ENCODE data around the gene TNFSF13. TPM values are rescaled to one million over a fixed set of nuclear protein-coding genes. Genes with fewer than 3 reads are reported as not detected.
"Not testable (repeated sequence)": the region's sequence is repeated elsewhere in the genome, so short reads cannot be mapped to it uniquely, and the experiment has no call there.

Gene TNFSF13
- total RNA-seq, 1 donor = 1.4 TPM

DNA sequence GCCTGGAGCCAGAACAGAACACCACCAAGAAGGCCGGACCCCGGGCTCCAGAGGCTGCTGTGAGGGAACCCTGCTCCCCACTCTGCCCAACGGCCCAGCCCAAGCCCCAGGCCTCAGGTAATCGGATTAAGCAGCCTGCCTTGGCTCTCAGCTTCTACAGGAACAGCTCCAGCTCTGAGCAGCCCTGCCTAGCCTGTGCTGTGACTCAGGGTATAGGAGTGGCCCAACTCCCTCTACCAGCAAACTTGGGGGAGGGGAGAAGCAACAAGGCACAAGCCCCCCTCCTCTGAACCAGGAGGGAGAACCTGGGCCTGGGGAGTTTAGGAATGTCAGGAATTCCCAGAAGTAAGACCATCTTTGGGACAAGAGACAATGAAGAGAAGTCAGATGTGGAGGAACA is 32.2 kb downstream of the TNFSF13 start:
- peak; percentile 57 for DNase-seq (ENCODE audit: low read depth)
- TF ChIP-seq, protein P1, sequence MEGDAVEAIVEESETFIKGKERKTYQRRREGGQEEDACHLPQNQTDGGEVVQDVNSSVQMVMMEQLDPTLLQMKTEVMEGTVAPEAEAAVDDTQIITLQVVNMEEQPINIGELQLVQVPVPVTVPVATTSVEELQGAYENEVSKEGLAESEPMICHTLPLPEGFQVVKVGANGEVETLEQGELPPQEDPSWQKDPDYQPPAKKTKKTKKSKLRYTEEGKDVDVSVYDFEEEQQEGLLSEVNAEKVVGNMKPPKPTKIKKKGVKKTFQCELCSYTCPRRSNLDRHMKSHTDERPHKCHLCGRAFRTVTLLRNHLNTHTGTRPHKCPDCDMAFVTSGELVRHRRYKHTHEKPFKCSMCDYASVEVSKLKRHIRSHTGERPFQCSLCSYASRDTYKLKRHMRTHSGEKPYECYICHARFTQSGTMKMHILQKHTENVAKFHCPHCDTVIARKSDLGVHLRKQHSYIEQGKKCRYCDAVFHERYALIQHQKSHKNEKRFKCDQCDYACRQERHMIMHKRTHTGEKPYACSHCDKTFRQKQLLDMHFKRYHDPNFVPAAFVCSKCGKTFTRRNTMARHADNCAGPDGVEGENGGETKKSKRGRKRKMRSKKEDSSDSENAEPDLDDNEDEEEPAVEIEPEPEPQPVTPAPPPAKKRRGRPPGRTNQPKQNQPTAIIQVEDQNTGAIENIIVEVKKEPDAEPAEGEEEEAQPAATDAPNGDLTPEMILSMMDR (IDR thresholded peaks at IDR 0.05; ENCODE audit: insufficient read depth, low read length) = no peak

DNA sequence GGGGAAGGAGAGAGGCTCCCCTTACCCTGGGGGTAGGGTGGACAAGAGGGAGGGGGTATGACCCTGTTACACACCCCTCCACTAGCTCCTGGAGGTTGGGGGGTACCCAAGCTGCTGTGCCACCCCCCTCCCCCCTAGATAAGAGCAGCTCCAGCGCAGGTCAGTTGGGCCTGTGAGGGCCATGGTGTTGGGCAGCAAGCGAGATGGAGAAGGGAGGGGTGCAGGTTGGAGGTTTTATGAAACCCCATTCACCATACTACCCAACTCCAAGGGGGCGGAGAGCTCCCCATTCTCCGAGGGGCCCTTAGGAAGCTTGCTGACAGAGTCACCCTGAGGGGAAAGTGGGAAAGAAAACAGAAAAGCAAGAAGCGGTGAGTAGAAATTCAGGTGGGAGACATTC is 33.0 kb downstream of the TNFSF13 start:
- no peak for DNase-seq (ENCODE audit: low read depth)
- H3K4me3 ChIP-seq (ENCODE audit: low read depth, low read length) = no peak overlapping the region
- TF ChIP-seq, protein P1 (IDR thresholded peaks at IDR 0.05; ENCODE audit: insufficient read depth, low read length) = no peak

More for the DNA sequence above, 32.2 kb downstream of the TNFSF13 start:
- no peak overlapping the region for H3K4me3 ChIP-seq (ENCODE audit: low read depth, low read length)

DNA sequence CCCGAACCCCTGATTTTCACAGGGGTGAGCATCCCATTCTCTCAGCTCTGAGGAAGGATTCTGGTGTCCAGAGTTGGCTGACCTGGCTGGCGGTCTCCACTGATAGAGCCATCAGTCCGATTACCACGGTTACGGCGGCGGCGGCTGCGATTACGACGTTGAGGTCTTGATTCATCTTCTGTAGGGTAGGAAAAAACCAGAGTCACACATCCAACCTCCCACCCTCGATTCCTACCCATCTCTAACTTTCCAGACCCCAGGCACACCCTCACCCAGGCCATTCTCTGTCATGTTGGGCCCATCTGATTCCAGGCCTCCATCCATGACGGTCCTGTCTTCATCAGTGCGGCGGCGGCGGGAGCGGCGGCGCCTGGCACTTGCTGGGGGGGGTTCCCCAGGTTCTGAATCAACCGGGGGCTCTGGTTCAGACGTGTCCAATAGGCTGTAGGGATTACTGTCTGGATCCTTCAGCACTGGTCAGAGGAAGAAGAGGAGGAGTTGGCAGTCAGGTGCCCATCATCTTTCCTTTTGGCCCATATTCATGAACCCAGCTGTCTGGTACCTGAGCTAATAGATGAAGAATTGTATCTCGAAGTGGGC is 34.0 kb downstream of the TNFSF13 start:
- H3K4me3 ChIP-seq (ENCODE audit: low read depth, low read length) = no peak overlapping the region
- no peak for DNase-seq (ENCODE audit: low read depth)

DNA sequence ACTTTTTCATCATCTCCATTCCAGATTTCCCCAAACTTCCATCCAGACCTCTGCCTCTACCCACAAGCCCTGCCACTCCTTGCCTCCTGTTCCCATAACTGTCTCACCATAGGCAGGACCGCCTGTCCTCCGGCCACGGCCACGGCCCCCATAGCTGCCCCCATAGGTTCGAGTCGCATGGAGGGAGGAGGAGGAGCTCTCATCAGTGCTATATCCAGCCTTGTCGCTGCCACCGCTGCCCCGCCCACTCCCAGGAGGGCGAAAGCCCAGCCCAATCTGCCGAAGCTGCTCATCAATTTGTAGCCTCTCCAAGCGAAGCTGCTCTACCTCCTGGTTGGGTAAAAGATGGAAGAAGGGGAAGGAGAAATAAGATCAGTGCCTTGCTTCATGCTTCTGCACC is 34.7 kb downstream of the TNFSF13 start:
- TF ChIP-seq, protein P1 (IDR thresholded peaks at IDR 0.05; ENCODE audit: insufficient read depth, low read length) = no peak
- DNase-seq (ENCODE audit: low read depth) = no peak
- no peak overlapping the region for H3K4me3 ChIP-seq (ENCODE audit: low read depth, low read length)

More for the DNA sequence above, 34.0 kb downstream of the TNFSF13 start:
- TF ChIP-seq, protein P1 (IDR thresholded peaks at IDR 0.05; ENCODE audit: insufficient read depth, low read length) = no peak

DNA sequence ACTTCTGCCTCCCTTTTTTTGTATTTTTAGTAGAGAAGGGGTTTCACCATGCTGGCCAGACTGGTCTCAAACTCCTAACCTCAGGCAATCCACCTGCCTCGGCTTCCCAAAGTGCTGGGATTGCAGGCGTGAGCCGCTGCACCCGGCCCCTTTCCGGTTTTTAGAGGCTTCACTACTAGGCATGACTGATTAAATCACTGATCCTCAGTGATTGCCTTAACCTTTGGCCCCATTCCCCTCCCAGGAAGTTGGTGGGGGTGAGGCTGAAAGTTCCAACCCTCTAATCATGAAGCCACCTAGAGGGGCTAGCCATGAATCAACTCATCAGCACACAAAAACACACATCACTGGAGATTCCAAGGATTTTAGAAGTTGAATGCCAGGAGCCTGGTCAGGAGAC is 39.0 kb downstream of the TNFSF13 start:
- not testable (repeated sequence) for DNase-seq (ENCODE audit: low read depth); H3K4me3 ChIP-seq (ENCODE audit: low read depth, low read length)

DNA sequence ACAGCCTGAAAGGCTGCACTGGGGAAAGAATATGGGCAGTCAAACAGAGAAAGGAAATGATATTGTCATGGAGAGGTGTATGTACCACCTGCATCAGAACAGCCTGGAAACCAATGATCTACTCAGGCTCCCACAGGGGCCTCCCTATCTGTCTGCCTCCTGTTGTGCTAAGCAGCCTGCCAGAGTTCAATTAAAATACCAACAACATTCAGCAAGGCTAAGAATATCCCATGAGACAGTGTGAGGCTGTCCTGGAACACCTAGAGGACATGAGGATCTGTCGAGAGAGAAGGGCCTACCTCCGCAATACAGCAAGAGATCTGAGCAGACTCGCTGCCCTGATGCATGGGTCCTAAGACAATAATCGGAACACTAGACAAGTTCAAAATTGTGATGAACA is 47.7 kb downstream of the TNFSF13 start:
- DNase-seq (ENCODE audit: low read depth) = no peak
- H3K4me3 ChIP-seq (ENCODE audit: low read depth, low read length) = no peak overlapping the region
- TF ChIP-seq, protein P1 (IDR thresholded peaks at IDR 0.05; ENCODE audit: insufficient read depth, low read length) = no peak

DNA sequence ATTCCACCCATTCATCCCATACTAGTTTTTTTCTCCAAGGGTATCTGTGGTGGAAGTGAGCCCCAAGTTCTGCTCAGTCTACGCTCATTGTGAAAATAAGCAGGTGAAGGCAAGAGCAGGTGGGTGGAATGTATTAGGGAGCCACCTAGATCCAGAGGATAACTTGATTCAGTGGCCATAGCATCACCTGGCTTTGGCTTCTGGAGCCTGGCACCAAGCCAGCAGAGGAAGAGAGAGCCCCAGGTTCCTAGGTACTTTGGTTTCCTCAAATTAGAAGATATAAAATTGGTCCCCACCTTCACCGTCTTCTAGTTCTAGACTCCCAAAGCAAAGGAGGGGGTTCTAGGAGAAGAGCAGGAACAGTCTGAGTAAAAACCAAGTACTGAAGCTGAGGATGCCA is 52.1 kb downstream of the TNFSF13 start:
- TF ChIP-seq, protein P1 (IDR thresholded peaks at IDR 0.05; ENCODE audit: insufficient read depth, low read length) = no peak
- DNase-seq (ENCODE audit: low read depth) = no peak
- H3K4me3 ChIP-seq (ENCODE audit: low read depth, low read length) = no peak overlapping the region

Small RNAs within 50 kb of the gene (small RNA-seq; reads per million reads assigned to genes)
- gene CD68 (not detected), gene RF00019 (not detected), gene SNORA48 (not detected), gene SNORD10 (not detected)

Other genes with a start within 250 kb of the TNFSF13 start
- 28.4 and 69.1 TPM in 2 replicates for gene GPS2, start 243.4 kb upstream of the TNFSF13 start, total RNA-seq (ENCODE audit: low replicate concordance)
- gene NEURL4, start 229.4 kb upstream of the TNFSF13 start, total RNA-seq (ENCODE audit: low replicate concordance) = 17.4 and 17.7 TPM in 2 replicates
- gene ACAP1, start 222.2 kb upstream of the TNFSF13 start, total RNA-seq (ENCODE audit: low replicate concordance) = 0.72 TPM in 1 of 2 replicates, not detected in the other
- 6.1 and 6.9 TPM in 2 replicates for gene KCTD11, start 206.6 kb upstream of the TNFSF13 start, total RNA-seq (ENCODE audit: low replicate concordance)
- not detected in 2 replicates for gene TMEM95, start 203.6 kb upstream of the TNFSF13 start, total RNA-seq (ENCODE audit: low replicate concordance)
- gene TNK1, start 177.7 kb upstream of the TNFSF13 start, total RNA-seq (ENCODE audit: low replicate concordance) = under 0.01 TPM in 1 of 2 replicates, not detected in the other
- 19.5 and 26.9 TPM in 2 replicates for gene PLSCR3, start 164.2 kb upstream of the TNFSF13 start, total RNA-seq (ENCODE audit: low replicate concordance)
- 21.7 and 43.7 TPM in 2 replicates for gene TMEM256, start 154.7 kb upstream of the TNFSF13 start, total RNA-seq (ENCODE audit: low replicate concordance)
- gene NLGN2, start 150.9 kb upstream of the TNFSF13 start, total RNA-seq (ENCODE audit: low replicate concordance) = 7.0 and 20.3 TPM in 2 replicates
- not detected in 2 replicates for gene SPEM1, start 138.4 kb upstream of the TNFSF13 start, total RNA-seq (ENCODE audit: low replicate concordance)
- not detected in 2 replicates for gene SPEM2, start 133.1 kb upstream of the TNFSF13 start, total RNA-seq (ENCODE audit: low replicate concordance)
- gene SPEM3, start 129.9 kb upstream of the TNFSF13 start, total RNA-seq (ENCODE audit: low replicate concordance) = 0.25 TPM in 1 of 2 replicates, not detected in the other
- gene TMEM102, start 123.3 kb upstream of the TNFSF13 start, total RNA-seq (ENCODE audit: low replicate concordance) = 1.6 and 2.2 TPM in 2 replicates
- gene FGF11, start 119.2 kb upstream of the TNFSF13 start, total RNA-seq (ENCODE audit: low replicate concordance) = 0.36 and 1.7 TPM in 2 replicates
- 4.7 and 6.1 TPM in 2 replicates for gene CHRNB1, start 113.7 kb upstream of the TNFSF13 start, total RNA-seq (ENCODE audit: low replicate concordance)
- 37.4 and 45.5 TPM in 2 replicates for gene ZBTB4, start 79.1 kb upstream of the TNFSF13 start, total RNA-seq (ENCODE audit: low replicate concordance)
- not detected in 2 replicates for gene SLC35G6, start 77.3 kb upstream of the TNFSF13 start, total RNA-seq (ENCODE audit: low replicate concordance)
- gene POLR2A, start 74.4 kb upstream of the TNFSF13 start, total RNA-seq (ENCODE audit: low replicate concordance) = 72.9 and 74.1 TPM in 2 replicates
- gene TNFSF12, start 9.7 kb upstream of the TNFSF13 start, total RNA-seq (ENCODE audit: low replicate concordance) = 10.1 and 14.5 TPM in 2 replicates
- 14.6 and 60.4 TPM in 2 replicates for gene SENP3, start 3.2 kb downstream of the TNFSF13 start, total RNA-seq (ENCODE audit: low replicate concordance)
- gene CD68, start 20.9 kb downstream of the TNFSF13 start, total RNA-seq (ENCODE audit: low replicate concordance) = 4.9 and 71.7 TPM in 2 replicates
- 32.3 and 127 TPM in 2 replicates for gene MPDU1, start 25.1 kb downstream of the TNFSF13 start, total RNA-seq (ENCODE audit: low replicate concordance)
- 0.57 and 1.4 TPM in 2 replicates for gene SOX15, start 31.3 kb downstream of the TNFSF13 start, total RNA-seq (ENCODE audit: low replicate concordance)
- 27.1 and 33.1 TPM in 2 replicates for gene FXR2, start 56.1 kb downstream of the TNFSF13 start, total RNA-seq (ENCODE audit: low replicate concordance)
- gene SAT2, start 69.1 kb downstream of the TNFSF13 start, total RNA-seq (ENCODE audit: low replicate concordance) = 34.5 and 82.2 TPM in 2 replicates
- 0.25 and 0.36 TPM in 2 replicates for gene SHBG, start 71.4 kb downstream of the TNFSF13 start, total RNA-seq (ENCODE audit: low replicate concordance)
- not detected in 2 replicates for gene ATP1B2, start 92.2 kb downstream of the TNFSF13 start, total RNA-seq (ENCODE audit: low replicate concordance)
- 17.8 and 68.7 TPM in 2 replicates for gene TP53, start 128.7 kb downstream of the TNFSF13 start, total RNA-seq (ENCODE audit: low replicate concordance)
- gene WRAP53, start 129.7 kb downstream of the TNFSF13 start, total RNA-seq (ENCODE audit: low replicate concordance) = 7.4 and 11.0 TPM in 2 replicates
- 0.90 and 3.9 TPM in 2 replicates for gene EFNB3, start 146.5 kb downstream of the TNFSF13 start, total RNA-seq (ENCODE audit: low replicate concordance)
- under 0.01 TPM in 1 of 2 replicates, not detected in the other for gene DNAH2, start 159.0 kb downstream of the TNFSF13 start, total RNA-seq (ENCODE audit: low replicate concordance)